HEK293 (cell line): ENCODE measurements around the gene CAPNS1.

Experiments used
- CTCF ChIA-PET: fragments of 350-600 bp; formaldehyde crosslinking; extraction: SDS; loops from one replicate; lab custom pipeline; 2021; ENCODE audit warnings: antibody characterized with exemption; lab: Yijun Ruan, JAX
- POLR2A ChIA-PET: fragments of 300-600 bp; formaldehyde crosslinking; extraction: SDS; loops from one replicate; lab custom pipeline; 2020; ENCODE audit warnings: antibody characterized with exemption, inconsistent platforms; lab: Yijun Ruan, JAX
- H3K27ac ChIP-seq: fragments of 200-500 bp; sonication (Bioruptor generic); 2 replicates; pipeline ENCODE4 v1.5.1; 2014; ENCODE audit warnings: low read depth, low read length, control low read depth, inconsistent platforms; ENCODE audit errors: extremely low read depth
- H3K36me3 ChIP-seq, 2 experiments: fragments of 200-500 bp in 1 of 2; sonication (Bioruptor generic) in 1 of 2; 1 replicate in 1 of 2; 2 replicates in 1 of 2; pipeline ENCODE4 v1.5.1; 2014 to 2017; ENCODE audit warnings: inconsistent platforms in 2 of 2, low read length in 2 of 2; ENCODE audit not compliant: control insufficient read depth in 2 of 2, insufficient read depth in 1 of 2
- H3K4me1 ChIP-seq: fragments of 200-500 bp; sonication (Bioruptor generic); 2 replicates; pipeline ENCODE4 v1.5.1; 2014; ENCODE audit warnings: mild to moderate bottlenecking, low read length, inconsistent platforms; ENCODE audit not compliant: control insufficient read depth, insufficient read depth
- H3K4me3 ChIP-seq: 2 replicates; pipeline ENCODE4 v1.5.1; 2011; ENCODE audit warnings: low read depth, mild to moderate bottlenecking, control low read depth, low read length, moderate library complexity
- H3K9me3 ChIP-seq: fragments of 200-500 bp; sonication (Bioruptor generic); 2 replicates; pipeline ENCODE4 v1.5.1; 2014; ENCODE audit warnings: low read depth, low read length, inconsistent platforms; ENCODE audit not compliant: control insufficient read depth, insufficient read depth
- KLF10 ChIP-seq: fragments of 450-650 bp; IDR thresholded peaks from 2 replicates; pipeline ENCODE4 v1.5.1; 2018; ENCODE audit warnings: missing biosample characterization, mild to moderate bottlenecking, missing genetic modification characterization
- KLF8 ChIP-seq: fragments of 450-650 bp; formaldehyde crosslinking; IDR thresholded peaks from 2 replicates; pipeline ENCODE4 v1.5.1; 2016; ENCODE audit warnings: missing biosample characterization, missing genetic modification characterization
- KLF9 ChIP-seq: fragments of 450-650 bp; formaldehyde crosslinking; IDR thresholded peaks from 2 replicates; pipeline ENCODE4 v1.5.1; 2016; ENCODE audit warnings: missing biosample characterization, missing genetic modification characterization, low read depth
- OSR2 ChIP-seq: fragments of 450-650 bp; formaldehyde crosslinking; IDR thresholded peaks from 2 replicates; pipeline ENCODE4 v1.5.1; 2016; ENCODE audit warnings: missing biosample characterization, missing genetic modification characterization
- ZEB2 ChIP-seq: fragments of 450-650 bp; formaldehyde crosslinking; IDR thresholded peaks from 2 replicates; pipeline ENCODE4 v1.5.1; 2016; ENCODE audit warnings: missing biosample characterization, missing genetic modification characterization
- ZNF146 ChIP-seq: fragments of 450-650 bp; formaldehyde crosslinking; IDR thresholded peaks from 2 replicates; pipeline ENCODE4 v1.5.1; 2016; ENCODE audit warnings: missing biosample characterization, missing genetic modification characterization
- ZNF223 ChIP-seq: fragments of 450-650 bp; formaldehyde crosslinking; IDR thresholded peaks from 2 replicates; pipeline ENCODE4 v1.5.1; 2016; ENCODE audit warnings: missing biosample characterization, missing genetic modification characterization
- ZNF239 ChIP-seq: fragments of 450-650 bp; formaldehyde crosslinking; IDR thresholded peaks from 2 replicates; pipeline ENCODE4 v1.5.1; 2016; ENCODE audit warnings: missing biosample characterization, missing genetic modification characterization
- ZNF24 ChIP-seq: fragments of 450-650 bp; formaldehyde crosslinking; IDR thresholded peaks from 2 replicates; pipeline ENCODE4 v1.5.1; 2016; ENCODE audit warnings: missing biosample characterization, missing genetic modification characterization
- ZNF274 ChIP-seq, 2 experiments: fragments of 200-500 bp in 1 of 2; fragments of 450-650 bp in 1 of 2; sonication (Bioruptor generic) in 1 of 2; formaldehyde crosslinking in 1 of 2; IDR thresholded peaks; 2 replicates each; pipeline versions ENCODE4 v1.5.1 to v1.6.1; 2014 to 2016; ENCODE audit warnings: borderline replicate concordance in 1 of 2, inconsistent platforms in 1 of 2, low read length in 1 of 2, missing biosample characterization in 1 of 2, missing genetic modification characterization in 1 of 2
- ZNF416 ChIP-seq: fragments of 450-650 bp; formaldehyde crosslinking; IDR thresholded peaks from 2 replicates; pipeline ENCODE4 v1.5.1; 2016; ENCODE audit warnings: missing biosample characterization, missing genetic modification characterization
- ZNF692 ChIP-seq: fragments of 450-650 bp; formaldehyde crosslinking; IDR thresholded peaks from 2 replicates; pipeline ENCODE4 v1.5.1; 2016; ENCODE audit warnings: missing biosample characterization, missing genetic modification characterization
- ZNF701 ChIP-seq: fragments of 450-650 bp; formaldehyde crosslinking; IDR thresholded peaks from 2 replicates; pipeline ENCODE4 v1.5.1; 2016; ENCODE audit warnings: missing biosample characterization, missing genetic modification characterization
- ZXDB ChIP-seq: fragments of 450-650 bp; formaldehyde crosslinking; IDR thresholded peaks from 2 replicates; pipeline ENCODE4 v1.5.1; 2016; ENCODE audit warnings: missing biosample characterization, missing genetic modification characterization
- TF ChIP-seq, protein P1 (sequence below): fragments of 450-650 bp; formaldehyde crosslinking; IDR thresholded peaks from 2 replicates; pipeline ENCODE4 v1.5.1; 2016; ENCODE audit warnings: missing biosample characterization, missing genetic modification characterization
- TF ChIP-seq, protein P2 (sequence below): fragments of 450-650 bp; formaldehyde crosslinking; IDR thresholded peaks from 2 replicates; pipeline ENCODE4 v1.5.1; 2016; ENCODE audit warnings: missing biosample characterization, missing genetic modification characterization, borderline replicate concordance
- TF ChIP-seq, protein P3 (sequence below): fragments of 450-650 bp; formaldehyde crosslinking; IDR thresholded peaks from 2 replicates; pipeline ENCODE4 v1.5.1; 2016; ENCODE audit warnings: missing biosample characterization, missing genetic modification characterization

CAPNS1 gene

GRCh38 chr19:36152019-36152351, 12.1 kb downstream of the CAPNS1 start:
- H3K4me1 ChIP-seq, result peaks cover 4% of the 10 kb centered on the region; the same call in 1 of the 2 replicates
- TF ChIP-seq, protein P1, sequence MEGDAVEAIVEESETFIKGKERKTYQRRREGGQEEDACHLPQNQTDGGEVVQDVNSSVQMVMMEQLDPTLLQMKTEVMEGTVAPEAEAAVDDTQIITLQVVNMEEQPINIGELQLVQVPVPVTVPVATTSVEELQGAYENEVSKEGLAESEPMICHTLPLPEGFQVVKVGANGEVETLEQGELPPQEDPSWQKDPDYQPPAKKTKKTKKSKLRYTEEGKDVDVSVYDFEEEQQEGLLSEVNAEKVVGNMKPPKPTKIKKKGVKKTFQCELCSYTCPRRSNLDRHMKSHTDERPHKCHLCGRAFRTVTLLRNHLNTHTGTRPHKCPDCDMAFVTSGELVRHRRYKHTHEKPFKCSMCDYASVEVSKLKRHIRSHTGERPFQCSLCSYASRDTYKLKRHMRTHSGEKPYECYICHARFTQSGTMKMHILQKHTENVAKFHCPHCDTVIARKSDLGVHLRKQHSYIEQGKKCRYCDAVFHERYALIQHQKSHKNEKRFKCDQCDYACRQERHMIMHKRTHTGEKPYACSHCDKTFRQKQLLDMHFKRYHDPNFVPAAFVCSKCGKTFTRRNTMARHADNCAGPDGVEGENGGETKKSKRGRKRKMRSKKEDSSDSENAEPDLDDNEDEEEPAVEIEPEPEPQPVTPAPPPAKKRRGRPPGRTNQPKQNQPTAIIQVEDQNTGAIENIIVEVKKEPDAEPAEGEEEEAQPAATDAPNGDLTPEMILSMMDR (tag by site-specific recombination), result no peak
- TF ChIP-seq ZEB2 (tag by site-specific recombination) (no peak), OSR2 (no peak), ZNF701 (tag by site-specific recombination) (no peak), ZNF692 (tag by site-specific recombination) (no peak), ZNF223 (no peak), ZXDB (no peak), ZNF24 (tag by site-specific recombination) (no peak), ZNF146 (tag by site-specific recombination) (no peak), ZNF416 (tag by site-specific recombination) (no peak), ZNF239 (no peak), KLF9 (tag by site-specific recombination) (no peak), KLF10 (tag by site-specific recombination) (no peak), ZNF274 (IDR thresholded peaks at IDR 0.05; ENCODE audit: low read length) (no peak), ZNF274 (tag by site-specific recombination; IDR thresholded peaks at IDR 0.05; ENCODE audit: borderline replicate concordance) (no peak)
- TF ChIP-seq, protein P2, sequence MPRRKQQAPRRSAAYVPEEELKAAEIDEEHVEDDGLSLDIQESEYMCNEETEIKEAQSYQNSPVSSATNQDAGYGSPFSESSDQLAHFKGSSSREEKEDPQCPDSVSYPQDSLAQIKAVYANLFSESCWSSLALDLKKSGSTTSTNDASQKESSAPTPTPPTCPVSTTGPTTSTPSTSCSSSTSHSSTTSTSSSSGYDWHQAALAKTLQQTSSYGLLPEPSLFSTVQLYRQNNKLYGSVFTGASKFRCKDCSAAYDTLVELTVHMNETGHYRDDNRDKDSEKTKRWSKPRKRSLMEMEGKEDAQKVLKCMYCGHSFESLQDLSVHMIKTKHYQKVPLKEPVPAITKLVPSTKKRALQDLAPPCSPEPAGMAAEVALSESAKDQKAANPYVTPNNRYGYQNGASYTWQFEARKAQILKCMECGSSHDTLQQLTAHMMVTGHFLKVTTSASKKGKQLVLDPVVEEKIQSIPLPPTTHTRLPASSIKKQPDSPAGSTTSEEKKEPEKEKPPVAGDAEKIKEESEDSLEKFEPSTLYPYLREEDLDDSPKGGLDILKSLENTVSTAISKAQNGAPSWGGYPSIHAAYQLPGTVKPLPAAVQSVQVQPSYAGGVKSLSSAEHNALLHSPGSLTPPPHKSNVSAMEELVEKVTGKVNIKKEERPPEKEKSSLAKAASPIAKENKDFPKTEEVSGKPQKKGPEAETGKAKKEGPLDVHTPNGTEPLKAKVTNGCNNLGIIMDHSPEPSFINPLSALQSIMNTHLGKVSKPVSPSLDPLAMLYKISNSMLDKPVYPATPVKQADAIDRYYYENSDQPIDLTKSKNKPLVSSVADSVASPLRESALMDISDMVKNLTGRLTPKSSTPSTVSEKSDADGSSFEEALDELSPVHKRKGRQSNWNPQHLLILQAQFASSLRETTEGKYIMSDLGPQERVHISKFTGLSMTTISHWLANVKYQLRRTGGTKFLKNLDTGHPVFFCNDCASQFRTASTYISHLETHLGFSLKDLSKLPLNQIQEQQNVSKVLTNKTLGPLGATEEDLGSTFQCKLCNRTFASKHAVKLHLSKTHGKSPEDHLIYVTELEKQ (tag by site-specific recombination), result no peak
- TF ChIP-seq, all 188 proteins: peak for 0
- Histone ChIP-seq H3K36me3 (peaks cover 51 to 61% of the 10 kb centered on the region in 2 experiments), H3K9me3 (no peaks in the 10 kb centered on the region), H3K4me3 (no peak overlapping the region), H3K27ac (no peak overlapping the region)
- CTCF ChIA-PET, result no interaction called here
- POLR2A ChIA-PET, result no interaction called here

GRCh38 chr19:36152352-36153091, 12.7 kb downstream of the CAPNS1 start, which contains the start of gene COX7A1:
COX7A1 (minus strand) TSS chr19:36152447; CDS start chr19:36152407, 40 bp downstream.
- POLR2A ChIA-PET, result interaction anchor here (0.5 to 2.1 kb wide), 4 partner anchors 10 to 37 kb away, joined by 3 to 10 read pairs (median 6); partner anchors contain the start of genes CAPNS1 and TBCB
- no peaks in the 10 kb centered on the region for H3K9me3 ChIP-seq
- TF ChIP-seq, protein P3, sequence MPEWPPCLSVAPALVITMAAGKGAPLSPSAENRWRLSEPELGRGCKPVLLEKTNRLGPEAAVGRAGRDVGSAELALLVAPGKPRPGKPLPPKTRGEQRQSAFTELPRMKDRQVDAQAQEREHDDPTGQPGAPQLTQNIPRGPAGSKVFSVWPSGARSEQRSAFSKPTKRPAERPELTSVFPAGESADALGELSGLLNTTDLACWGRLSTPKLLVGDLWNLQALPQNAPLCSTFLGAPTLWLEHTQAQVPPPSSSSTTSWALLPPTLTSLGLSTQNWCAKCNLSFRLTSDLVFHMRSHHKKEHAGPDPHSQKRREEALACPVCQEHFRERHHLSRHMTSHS (tag by site-specific recombination), result no peak
- TF ChIP-seq KLF8 (tag by site-specific recombination), result peak; percentile 20; the same call in 1 of the 2 replicates
- H3K36me3 ChIP-seq, result peaks cover 46 to 56% of the 10 kb centered on the region in 2 experiments
- CTCF ChIA-PET, result interaction anchor here (0.6 to 2.5 kb wide), 5 partner anchors 14 to 94 kb away, joined by 3 to 16 read pairs (median 4); no protein-coding TSS in a partner anchor
- no peak within 1 kb of the TSS for H3K4me3 ChIP-seq
- H3K4me1 ChIP-seq, result peaks cover 4% of the 10 kb centered on the region; the same call in 1 of the 2 replicates
- H3K27ac ChIP-seq, result no peak within 1 kb of the TSS
